Naive B cell (primary cell): Measurements from ENCODE around the gene ZBTB43. TPM values are rescaled to one million over a fixed set of nuclear protein-coding genes. Genes with fewer than 3 reads are reported as not detected.
A peak's percentile ranks its signal among the peaks of the same experiment; 100 is the strongest.

Experiments used
- ATAC-seq, 2 donors: fragments of 150-1000 bp; cut with Tn5 transposase; 2 replicates each; pipeline ENCODE4 v1.10.0; 2021; ENCODE audit warnings: low read depth in 2 of 2, mild to moderate bottlenecking in 2 of 2, moderate library complexity in 2 of 2
- DNase-seq: peaks from one replicate; pipeline ENCODE4 v3.0.0; 2022
- H3K27ac Mint-ChIP-seq, 6 donors: one replicate each; pipeline ENCODE4 v1.8.0; 2020 to 2022; ENCODE audit warnings: mild to moderate bottlenecking in 6 of 6, mixed read lengths in 6 of 6, moderate library complexity in 5 of 6, inconsistent platforms in 2 of 6
- H3K27me3 Mint-ChIP-seq, 3 donors: one replicate each; pipeline ENCODE4 v1.8.0; 2021 to 2022; ENCODE audit warnings: mixed read lengths in 3 of 3, mild to moderate bottlenecking in 1 of 3
- H3K36me3 Mint-ChIP-seq, 2 donors: one replicate each; pipeline ENCODE4 v1.8.0; 2020 to 2022; ENCODE audit warnings: mixed read lengths in 2 of 2, inconsistent platforms in 1 of 2, mild to moderate bottlenecking in 1 of 2
- H3K4me1 Mint-ChIP-seq, 3 donors: one replicate each; pipeline ENCODE4 v1.8.0; 2020 to 2022; ENCODE audit warnings: mixed read lengths in 3 of 3, inconsistent platforms in 1 of 3, mild to moderate bottlenecking in 1 of 3, moderate library complexity in 1 of 3
- H3K4me3 Mint-ChIP-seq, 8 donors: one replicate each; pipeline ENCODE4 v1.8.0; 2020 to 2022; ENCODE audit warnings: mild to moderate bottlenecking in 8 of 8, mixed read lengths in 8 of 8, moderate library complexity in 8 of 8, inconsistent platforms in 2 of 8
- H3K9me3 Mint-ChIP-seq, 7 donors: one replicate each; pipeline ENCODE4 v1.8.0; 2020 to 2022; ENCODE audit warnings: mixed read lengths in 7 of 7, mild to moderate bottlenecking in 5 of 7, inconsistent platforms in 2 of 7, moderate library complexity in 1 of 7
- polyA plus RNA-seq, 6 donors: library from polyadenylated mRNA; unstranded; fragments of 300-500 nt; fragmentation: Illumina TruSeq; gene quantifications; one replicate each; pipeline ENCODE4 v1.2.3, GENCODE V29; 2021; ENCODE audit warnings: low read depth in 6 of 6

ZBTB43 gene
- polyA plus RNA-seq, 6 donors from 2014 or later = 9.8 to 15.6 (median 11.4) TPM

- peak within 1 kb of the TSS; percentile 85 to 94 (median 91) for H3K27ac Mint-ChIP-seq
These were observed 55.4 kb downstream of the ZBTB43 start, which contains the start of gene ZBTB34 for GRCh38 chr9:126860077-126860756. ZBTB34 (plus strand) TSS chr9:126860639; CDS start chr9:126879400, 18,761 bp downstream.

GRCh38 chr9:126860757-126861466 is 56.1 kb downstream of the ZBTB43 start:
- Mint-ChIP-seq H3K36me3 (peaks cover 0 to under 1% of the 10 kb centered on the region in 2 donors), H3K27ac (peak overlapping the region; percentile 8 to 94 (median 86)), H3K9me3 (no peaks in the 10 kb centered on the region), H3K27me3 (peaks cover 6 to 18% (median 17%) of the 10 kb centered on the region in 3 donors), H3K4me3 (peak overlapping the region; percentile 81 to 95 (median 88)), H3K4me1 (peaks cover 23 to 42% (median 41%) of the 10 kb centered on the region in 3 donors)
- ATAC-seq = peak; percentile 4 to 14
- peak; percentile 18 for DNase-seq

More at GRCh38 chr9:126860077-126860756, 55.4 kb downstream of the ZBTB43 start, which contains the start of gene ZBTB34:
- H3K27me3 Mint-ChIP-seq = peaks cover 6 to 23% (median 21%) of the 10 kb centered on the region in 3 donors
- no peaks in the 10 kb centered on the region for H3K9me3 Mint-ChIP-seq
- ATAC-seq (peak; percentile 67 to 75), DNase-seq (peak; percentile 80)
- no peaks in the 10 kb centered on the region for H3K36me3 Mint-ChIP-seq
- H3K4me3 Mint-ChIP-seq = peak within 1 kb of the TSS; percentile 81 to 95 (median 90)
- peaks cover 21 to 35% (median 34%) of the 10 kb centered on the region in 3 donors for H3K4me1 Mint-ChIP-seq

- peak overlapping the region; percentile 82 to 94 (median 89) for H3K27ac Mint-ChIP-seq
- peaks cover 0 to 7% of the 10 kb centered on the region in 2 donors for H3K36me3 Mint-ChIP-seq
- ATAC-seq (no peak), DNase-seq (peak; percentile 4)
- H3K27me3 Mint-ChIP-seq = peaks cover 6 to 10% (median 10%) of the 10 kb centered on the region in 3 donors
- H3K9me3 Mint-ChIP-seq = no peaks in the 10 kb centered on the region
- peak overlapping the region; percentile 75 to 95 (median 88) for H3K4me3 Mint-ChIP-seq
- H3K4me1 Mint-ChIP-seq = peaks cover 29 to 50% (median 46%) of the 10 kb centered on the region in 3 donors
These were observed 56.9 kb downstream of the ZBTB43 start for GRCh38 chr9:126861707-126862103.

GRCh38 chr9:126862104-126862761 is 57.4 kb downstream of the ZBTB43 start:
- H3K4me1 Mint-ChIP-seq = peaks cover 29 to 53% (median 46%) of the 10 kb centered on the region in 3 donors
- H3K27ac Mint-ChIP-seq = peak overlapping the region; percentile 82 to 95 (median 92)
- H3K4me3 Mint-ChIP-seq = peak overlapping the region; percentile 75 to 95 (median 88)
- peaks cover 0 to 11% of the 10 kb centered on the region in 2 donors for H3K36me3 Mint-ChIP-seq
- ATAC-seq = peak; percentile 39 to 48
- peak; percentile 39 for DNase-seq
- no peaks in the 10 kb centered on the region for H3K9me3 Mint-ChIP-seq
- peaks cover 5 to 6% (median 5%) of the 10 kb centered on the region in 3 donors for H3K27me3 Mint-ChIP-seq

GRCh38 chr9:126864771-126865170 is 59.9 kb downstream of the ZBTB43 start:
- no peaks in the 10 kb centered on the region for H3K9me3 Mint-ChIP-seq
- H3K4me3 Mint-ChIP-seq = no peak overlapping the region
- ATAC-seq = no peak
- H3K36me3 Mint-ChIP-seq = peaks cover 0 to 11% of the 10 kb centered on the region in 2 donors
- DNase-seq = no peak
- H3K4me1 Mint-ChIP-seq = peaks cover 33 to 59% (median 56%) of the 10 kb centered on the region in 3 donors
- no peak overlapping the region for H3K27ac Mint-ChIP-seq
- no peaks in the 10 kb centered on the region for H3K27me3 Mint-ChIP-seq

- Mint-ChIP-seq H3K4me1 (peaks cover 21 to 42% (median 32%) of the 10 kb centered on the region in 3 donors), H3K4me3 (no peak overlapping the region), H3K27me3 (no peaks in the 10 kb centered on the region), H3K36me3 (peaks cover 0 to 11% of the 10 kb centered on the region in 2 donors), H3K9me3 (no peaks in the 10 kb centered on the region), H3K27ac (peak overlapping the region in 1 of 6 donors; percentile 64)
- DNase-seq (no peak), ATAC-seq (no peak)
These were observed 64.5 kb downstream of the ZBTB43 start for GRCh38 chr9:126869368-126869767.

- Mint-ChIP-seq H3K4me3 (no peak overlapping the region), H3K36me3 (peaks cover 0 to 5% of the 10 kb centered on the region in 2 donors), H3K9me3 (no peaks in the 10 kb centered on the region), H3K4me1 (peaks cover 32 to 41% (median 32%) of the 10 kb centered on the region in 3 donors), H3K27ac (no peak overlapping the region), H3K27me3 (no peaks in the 10 kb centered on the region)
- no peak for ATAC-seq
- no peak for DNase-seq
These were observed 67.7 kb downstream of the ZBTB43 start for GRCh38 chr9:126872516-126872915.

GRCh38 chr9:126874546-126875314 is 69.9 kb downstream of the ZBTB43 start:
- peaks cover 6 to 14% of the 10 kb centered on the region in 2 donors for H3K36me3 Mint-ChIP-seq
- ATAC-seq (no peak), DNase-seq (no peak)
- no peaks in the 10 kb centered on the region for H3K27me3 Mint-ChIP-seq
- no peak overlapping the region for H3K4me3 Mint-ChIP-seq
- H3K4me1 Mint-ChIP-seq = peaks cover 21 to 34% (median 27%) of the 10 kb centered on the region in 3 donors
- no peaks in the 10 kb centered on the region for H3K9me3 Mint-ChIP-seq
- peak overlapping the region in 1 of 6 donors; percentile 26 for H3K27ac Mint-ChIP-seq

- H3K4me1 Mint-ChIP-seq = peaks cover 17 to 34% (median 23%) of the 10 kb centered on the region in 3 donors
- peak overlapping the region in 3 of 6 donors; percentile 7 to 86 (median 60) for H3K27ac Mint-ChIP-seq
- DNase-seq (no peak), ATAC-seq (no peak)
- H3K27me3 Mint-ChIP-seq = no peaks in the 10 kb centered on the region
- H3K36me3 Mint-ChIP-seq = peaks cover 11 to 14% of the 10 kb centered on the region in 2 donors
- H3K9me3 Mint-ChIP-seq = no peaks in the 10 kb centered on the region
- no peak overlapping the region for H3K4me3 Mint-ChIP-seq
These were observed 71.1 kb downstream of the ZBTB43 start for GRCh38 chr9:126875756-126876510.

- H3K4me3 Mint-ChIP-seq = no peak overlapping the region
- ATAC-seq = no peak
- H3K9me3 Mint-ChIP-seq = no peaks in the 10 kb centered on the region
- peaks cover 17 to 34% (median 23%) of the 10 kb centered on the region in 3 donors for H3K4me1 Mint-ChIP-seq
- H3K27ac Mint-ChIP-seq = peak overlapping the region in 2 of 6 donors; percentile 60 to 86
- peaks cover 11 to 14% of the 10 kb centered on the region in 2 donors for H3K36me3 Mint-ChIP-seq
- no peaks in the 10 kb centered on the region for H3K27me3 Mint-ChIP-seq
- no peak for DNase-seq
These were observed 71.7 kb downstream of the ZBTB43 start for GRCh38 chr9:126876531-126876930.

GRCh38 chr9:126877418-126877817 is 72.6 kb downstream of the ZBTB43 start:
- Mint-ChIP-seq H3K4me3 (no peak overlapping the region), H3K27ac (peak overlapping the region in 1 of 6 donors; percentile 14), H3K9me3 (no peaks in the 10 kb centered on the region), H3K36me3 (peaks cover 11 to 14% of the 10 kb centered on the region in 2 donors), H3K4me1 (peaks cover 17 to 33% (median 22%) of the 10 kb centered on the region in 3 donors), H3K27me3 (no peaks in the 10 kb centered on the region)
- DNase-seq (no peak), ATAC-seq (no peak)

GRCh38 chr9:126879288-126879687 is 74.4 kb downstream of the ZBTB43 start:
- no peak for ATAC-seq
- DNase-seq = no peak
- Mint-ChIP-seq H3K4me3 (no peak overlapping the region), H3K4me1 (peaks cover 17 to 29% (median 19%) of the 10 kb centered on the region in 3 donors), H3K36me3 (peaks cover 11 to 14% of the 10 kb centered on the region in 2 donors), H3K27ac (no peak overlapping the region), H3K27me3 (no peaks in the 10 kb centered on the region), H3K9me3 (no peaks in the 10 kb centered on the region)
